ENCODE measurements around the gene PPP3CA.

The PPP3CA gene

GRCh38 chr4:101286663-101287062 is 60.7 kb downstream of the PPP3CA start:
- no peak for DNase-seq

- DNase-seq = no peak
Observed at GRCh38 chr4:101285985-101286384, 61.3 kb downstream of the PPP3CA start.

- no peak for DNase-seq
Observed at GRCh38 chr4:101284546-101284945, 62.8 kb downstream of the PPP3CA start.

- no peak for DNase-seq
Observed at GRCh38 chr4:101283434-101283833, 63.9 kb downstream of the PPP3CA start.

GRCh38 chr4:101282076-101282844 is 65.1 kb downstream of the PPP3CA start:
- DNase-seq = no peak

- no peak for DNase-seq
Observed at GRCh38 chr4:101280866-101281600, 66.3 kb downstream of the PPP3CA start.

- no peak for DNase-seq
Observed at GRCh38 chr4:101279377-101279871, 67.9 kb downstream of the PPP3CA start.

- no peak for DNase-seq
Observed at GRCh38 chr4:101277671-101278070, 69.7 kb downstream of the PPP3CA start.

- DNase-seq = no peak
Observed at GRCh38 chr4:101276661-101277060, 70.7 kb downstream of the PPP3CA start.

- no peak for DNase-seq
Observed at GRCh38 chr4:101274888-101275752, 72.2 kb downstream of the PPP3CA start.

- no peak for DNase-seq
Observed at GRCh38 chr4:101271516-101271915, 75.8 kb downstream of the PPP3CA start.

- DNase-seq = no peak
Observed at GRCh38 chr4:101269682-101270081, 77.6 kb downstream of the PPP3CA start.

GRCh38 chr4:101265816-101266172 is 81.5 kb downstream of the PPP3CA start:
- DNase-seq = no peak

- DNase-seq = no peak
Observed at GRCh38 chr4:101264993-101265815, 82.1 kb downstream of the PPP3CA start.

GRCh38 chr4:101264512-101264911 is 82.8 kb downstream of the PPP3CA start:
- no peak for DNase-seq

- DNase-seq = no peak
Observed at GRCh38 chr4:101262683-101263082, 84.6 kb downstream of the PPP3CA start.

GRCh38 chr4:101259876-101260275 is 87.5 kb downstream of the PPP3CA start:
- no peak for DNase-seq

- DNase-seq = no peak
Observed at GRCh38 chr4:101258883-101259282, 88.4 kb downstream of the PPP3CA start.

- DNase-seq = peak; percentile 88
Observed at GRCh38 chr4:101256222-101256621, 91.1 kb downstream of the PPP3CA start.

GRCh38 chr4:101254776-101255175 is 92.5 kb downstream of the PPP3CA start:
- DNase-seq = no peak

GRCh38 chr4:101253121-101253520 is 94.2 kb downstream of the PPP3CA start:
- DNase-seq = no peak

GRCh38 chr4:101252721-101253120 is 94.6 kb downstream of the PPP3CA start:
- no peak for DNase-seq

Measured in NCI-H1436 treated with DMSO at 0.1 percent for 48 hours (cell line).